H1 (cell line): ENCODE data around the gene KCNH6. TPM values are rescaled to one million over a fixed set of nuclear protein-coding genes. Genes with fewer than 3 reads are reported as not detected.

ENCODE experiments used
- ATF3 ChIP-seq: IDR thresholded peaks from 2 replicates; pipeline ENCODE4 v1.6.1; 2011; ENCODE audit warnings: low read depth, mild to moderate bottlenecking, low read length; ENCODE audit not compliant: insufficient read depth
- CEBPB ChIP-seq: IDR thresholded peaks from 2 replicates; pipeline ENCODE4 v1.6.1; 2012; ENCODE audit warnings: low read depth, low read length
- CHD2 ChIP-seq: IDR thresholded peaks from 2 replicates; pipeline ENCODE4 v1.6.1; 2012; ENCODE audit warnings: low read length, improper control_type of control experiment
- CTCF ChIP-seq, 3 experiments: IDR thresholded peaks; 1 replicate in 2 of 3; 2 replicates in 1 of 3; pipeline versions ENCODE4 v1.5.1 to v1.6.1; 2011; ENCODE audit warnings: low read length in 3 of 3, mild to moderate bottlenecking in 3 of 3, inconsistent platforms in 2 of 3, low read depth in 1 of 3, moderate library complexity in 1 of 3; ENCODE audit not compliant: insufficient read depth in 1 of 3; ENCODE audit errors: control extremely low read depth in 1 of 3
- EGR1 ChIP-seq: IDR thresholded peaks from 2 replicates; pipeline ENCODE4 v1.6.1; 2011; ENCODE audit warnings: low read depth, low read length, borderline replicate concordance
- HDAC2 ChIP-seq, 2 experiments: fragments of 300-600 bp in 1 of 2; sonication (generic) in 1 of 2; IDR thresholded peaks; 2 replicates each; pipeline ENCODE4 v1.6.1; 2011 to 2012; ENCODE audit warnings: low read depth in 2 of 2, low read length in 2 of 2, mild to moderate bottlenecking in 2 of 2, moderate library complexity in 2 of 2, borderline replicate concordance in 1 of 2, inconsistent platforms in 1 of 2
- HDAC6 ChIP-seq: IDR thresholded peaks from one replicate; pipeline ENCODE4 v1.7.1; 2012; ENCODE audit warnings: low read depth, mild to moderate bottlenecking, inconsistent platforms, low read length, moderate library complexity
- JUN ChIP-seq: IDR thresholded peaks from 2 replicates; pipeline ENCODE4 v1.6.1; 2011; ENCODE audit warnings: low read depth, mild to moderate bottlenecking, improper control_type of control experiment, low read length
- KDM1A ChIP-seq: fragments of 200-600, 300-600 bp; sonication (generic); IDR thresholded peaks from 2 replicates; pipeline ENCODE4 v1.7.1; 2016; ENCODE audit warnings: mild to moderate bottlenecking, low read length, borderline replicate concordance
- NRF1 ChIP-seq: IDR thresholded peaks from 2 replicates; pipeline ENCODE4 v1.6.1; 2011; ENCODE audit warnings: mild to moderate bottlenecking, low read depth, low read length, improper control_type of control experiment
- PHF8 ChIP-seq: fragments of 200-600 bp; sonication (generic); conservative IDR thresholded peaks from 2 replicates; pipeline ENCODE4 v1.7.1; 2012; ENCODE audit warnings: low read depth, mild to moderate bottlenecking, inconsistent platforms, low read length, moderate library complexity
- SIRT6 ChIP-seq: IDR thresholded peaks from one replicate; pipeline ENCODE4 v1.7.1; 2012; ENCODE audit warnings: low read length, inconsistent platforms
- SP4 ChIP-seq: IDR thresholded peaks from 2 replicates; pipeline ENCODE4 v1.6.1; 2012; ENCODE audit warnings: low read length, inconsistent platforms
- SRF ChIP-seq: IDR thresholded peaks from 2 replicates; pipeline ENCODE4 v1.6.1; 2011; ENCODE audit warnings: mild to moderate bottlenecking, low read depth, low read length, moderate library complexity
- SUZ12 ChIP-seq: fragments of 200-600 bp; sonication (generic); IDR thresholded peaks from 2 replicates; pipeline ENCODE4 v1.6.1; 2012; ENCODE audit warnings: mild to moderate bottlenecking, inconsistent platforms, low read length, moderate library complexity, mixed read lengths
- TAF1 ChIP-seq: IDR thresholded peaks from 2 replicates; pipeline ENCODE4 v1.6.1; 2011; ENCODE audit warnings: mild to moderate bottlenecking, low read depth, low read length
- TBP ChIP-seq: IDR thresholded peaks from 2 replicates; pipeline ENCODE4 v1.6.1; 2011; ENCODE audit warnings: low read depth, low read length, improper control_type of control experiment
- ZNF274 ChIP-seq: IDR thresholded peaks from 2 replicates; pipeline ENCODE4 v1.7.0; 2012; ENCODE audit warnings: low read length, borderline replicate concordance; ENCODE audit errors: extremely low read depth
- polyA plus RNA-seq, 7 experiments: library from polyadenylated mRNA; depleted of rRNA in 3 of 7; stranded (reverse) in 5 of 7; unstranded in 2 of 7; fragments of >200 nt in 5 of 7; fragments of 200-250 nt in 2 of 7; gene quantifications; 1 replicate in 5 of 7; 2 replicates in 1 of 7; 4 replicates in 1 of 7; pipeline versions ENCODE4 v1.2.1 to v1.2.3, GENCODE V29; 2011 to 2013; ENCODE audit warnings: missing spikeins in 2 of 7, mixed read lengths in 2 of 7
- total RNA-seq: library from RNA; stranded (reverse); fragmentation: NEBNext Ultra II Directional; extraction: Animal tissue kit (Norgen Biotek cat#: 25700); gene quantifications from 2 replicates; pipeline ENCODE4 v1.2.1, GENCODE V29; 2021
- TF ChIP-seq, protein P1 (sequence below): IDR thresholded peaks from 2 replicates; pipeline ENCODE4 v1.6.1; 2012; ENCODE audit warnings: inconsistent platforms
- TF ChIP-seq, protein P2 (sequence below): IDR thresholded peaks from 2 replicates; pipeline ENCODE4 v1.6.1; 2011; ENCODE audit warnings: low read length, improper control_type of control experiment

Gene KCNH6
- total and polyA plus RNA-seq, 2 of the 8 experiments (the other 6 are each of a cell fraction or from before 2014, with no cell fraction given), result 1.8 to 3.6 TPM

DNA sequence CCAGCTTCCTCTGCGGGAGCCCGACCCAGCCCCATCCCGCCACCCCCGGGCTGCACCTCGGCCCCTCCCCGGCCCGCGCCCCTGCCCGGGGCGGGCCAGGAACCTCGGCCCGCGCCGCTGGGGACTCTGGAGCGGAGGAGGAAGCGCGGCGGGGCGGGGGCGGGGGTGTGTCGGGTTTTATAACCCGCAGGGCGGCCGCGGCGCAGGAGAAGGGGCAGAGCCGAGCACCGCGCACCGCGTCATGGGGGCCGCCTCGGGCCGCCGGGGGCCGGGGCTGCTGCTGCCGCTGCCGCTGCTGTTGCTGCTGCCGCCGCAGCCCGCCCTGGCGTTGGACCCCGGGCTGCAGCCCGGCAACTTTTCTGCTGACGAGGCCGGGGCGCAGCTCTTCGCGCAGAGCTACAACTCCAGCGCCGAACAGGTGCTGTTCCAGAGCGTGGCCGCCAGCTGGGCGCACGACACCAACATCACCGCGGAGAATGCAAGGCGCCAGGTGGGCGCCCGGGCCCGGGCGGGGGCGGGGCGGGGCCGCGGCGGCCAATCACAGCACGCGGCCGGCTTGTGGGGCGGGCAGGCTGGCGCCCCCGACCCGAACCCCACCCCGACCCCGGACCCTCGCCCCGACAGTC, 46.2 kb upstream of the KCNH6 start, which contains the start of gene ACE (continued):
- TF ChIP-seq JUN (no peak), PHF8 (no peak), HDAC6 (no peak), CTCF (IDR thresholded peaks at IDR 0.05; ENCODE audit: control extremely low read depth in 1 of 3, insufficient read depth in 1 of 3, low read depth in 1 of 3, low read length in 3 of 3) (peak in 1 of 3 experiments; percentile 7; a peak in 1 of 4 replicates), SUZ12 (no peak), CEBPB (no peak), ATF3 (no peak), SIRT6 (no peak), KDM1A (no peak), HDAC2 (IDR thresholded peaks at IDR 0.05; ENCODE audit: borderline replicate concordance in 1 of 2, low read depth in 2 of 2, low read length in 2 of 2) (0 out of 4 replicates have a peak, but pooled peaks of 1 of the 2 experiments have one; percentile 67), TBP (no peak), SRF (no peak), TAF1 (0 out of 2 replicates have a peak, but pooled peaks have one; percentile 6), SP4 (no peak), NRF1 (no peak), EGR1 (no peak), CHD2 (no peak), ZNF274 (no peak)
- TF ChIP-seq, protein P1, sequence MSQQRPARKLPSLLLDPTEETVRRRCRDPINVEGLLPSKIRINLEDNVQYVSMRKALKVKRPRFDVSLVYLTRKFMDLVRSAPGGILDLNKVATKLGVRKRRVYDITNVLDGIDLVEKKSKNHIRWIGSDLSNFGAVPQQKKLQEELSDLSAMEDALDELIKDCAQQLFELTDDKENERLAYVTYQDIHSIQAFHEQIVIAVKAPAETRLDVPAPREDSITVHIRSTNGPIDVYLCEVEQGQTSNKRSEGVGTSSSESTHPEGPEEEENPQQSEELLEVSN, result no peak; the same call in 1 of the 2 replicates
- TF ChIP-seq, protein P2, sequence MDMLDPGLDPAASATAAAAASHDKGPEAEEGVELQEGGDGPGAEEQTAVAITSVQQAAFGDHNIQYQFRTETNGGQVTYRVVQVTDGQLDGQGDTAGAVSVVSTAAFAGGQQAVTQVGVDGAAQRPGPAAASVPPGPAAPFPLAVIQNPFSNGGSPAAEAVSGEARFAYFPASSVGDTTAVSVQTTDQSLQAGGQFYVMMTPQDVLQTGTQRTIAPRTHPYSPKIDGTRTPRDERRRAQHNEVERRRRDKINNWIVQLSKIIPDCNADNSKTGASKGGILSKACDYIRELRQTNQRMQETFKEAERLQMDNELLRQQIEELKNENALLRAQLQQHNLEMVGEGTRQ, result no peak
